GM12878 (cell line): ENCODE data around the gene PHLDB3. TPM values are rescaled to one million over a fixed set of nuclear protein-coding genes. Genes with fewer than 3 reads are reported as not detected.

Experiments used
- ATAC-seq: fragments of 200-7000 bp; cut with Tn5 transposase; 3 replicates; pipeline ENCODE4 v1.9.1; 2020; ENCODE audit warnings: mild to moderate bottlenecking, moderate library complexity
- BruUV-seq: library from RNA; stranded (reverse); fragments of 400-500 nt; replicated peaks from 2 replicates; lab custom pipeline; 2021; lab: Mats Ljungman, UMichigan
- CTCF ChIA-PET: fragments of 300-600 bp; sonication (Branson Sonifier 250); formaldehyde crosslinking; extraction: SDS; loops from one replicate; lab custom pipeline; 2021; ENCODE audit warnings: inconsistent platforms; lab: Yijun Ruan, JAX
- POLR2A ChIA-PET: fragments of 350-600 bp; formaldehyde crosslinking; extraction: SDS; loops from one replicate; lab custom pipeline; 2021; ENCODE audit warnings: inconsistent platforms; lab: Charles Lee
- RAD21 ChIA-PET: fragments of 300-600 bp; sonication (Branson Sonifier 250); formaldehyde crosslinking; loops from one replicate; lab custom pipeline; 2023; ENCODE audit warnings: antibody characterized with exemption; ENCODE audit not compliant: unreplicated experiment; lab: Charles Lee
- SMC1A ChIA-PET: fragments of 300-600 bp; sonication (Branson Sonifier 250); formaldehyde crosslinking; loops from one replicate; lab custom pipeline; 2023; ENCODE audit not compliant: unreplicated experiment, uncharacterized antibody; lab: Charles Lee
- DNase-seq: peaks from one replicate; pipeline ENCODE4 v3.0.0-alpha.2; 2011; ENCODE audit warnings: low read depth, low spot score
- FAIRE-seq: peaks from 3 replicates; lab custom pipeline; 2011; peaks lifted over from hg19 to GRCh38; lab: Jason Lieb, UNC
- H2AFZ ChIP-seq: 2 replicates; pipeline ENCODE4 v1.6.0; 2011; ENCODE audit warnings: low read depth, low read length, control low read depth; ENCODE audit not compliant: control insufficient read depth
- H3K27ac ChIP-seq: 2 replicates; pipeline ENCODE4 v1.5.1; 2011; ENCODE audit warnings: control low read depth; ENCODE audit not compliant: control insufficient read depth, insufficient read depth
- H3K27me3 ChIP-seq, 2 experiments: replicated peaks in 1 of 2; 2 replicates each; pipeline versions ENCODE4 v1.6.0 to v1.6.1; 2011; ENCODE audit warnings: low read length in 1 of 2; ENCODE audit not compliant: control insufficient read depth in 2 of 2, insufficient read depth in 2 of 2
- H3K36me3 ChIP-seq, 2 experiments: 2 replicates each; pipeline ENCODE4 v1.5.1; 2011; ENCODE audit warnings: low read length in 1 of 2; ENCODE audit not compliant: control insufficient read depth in 2 of 2, insufficient read depth in 2 of 2
- H3K4me1 ChIP-seq: 2 replicates; pipeline ENCODE4 v1.6.1; 2011; ENCODE audit warnings: mild to moderate bottlenecking, low read length, moderate library complexity, mixed read lengths; ENCODE audit not compliant: control insufficient read depth, insufficient read depth
- H3K4me2 ChIP-seq: 2 replicates; pipeline ENCODE4 v1.6.0; 2011; ENCODE audit warnings: control low read depth; ENCODE audit not compliant: control insufficient read depth, insufficient read depth
- H3K4me3 ChIP-seq: fragments of 200-600 bp; sonication (generic); 2 replicates; pipeline ENCODE4 v1.5.1; 2016
- H3K79me2 ChIP-seq: 2 replicates; pipeline ENCODE4 v1.6.0; 2011; ENCODE audit warnings: low read length; ENCODE audit not compliant: control insufficient read depth, insufficient read depth
- H3K9ac ChIP-seq: 2 replicates; pipeline ENCODE4 v1.8.0; 2011; ENCODE audit warnings: low read length, control low read depth, mixed read lengths; ENCODE audit not compliant: control insufficient read depth, insufficient read depth
- H3K9me3 ChIP-seq: replicated peaks from 3 replicates; pipeline ENCODE4 v1.5.1; 2011; ENCODE audit warnings: mild to moderate bottlenecking, low read length; ENCODE audit not compliant: control insufficient read depth, insufficient read depth
- H4K20me1 ChIP-seq: 2 replicates; pipeline ENCODE4 v1.6.0; 2011; ENCODE audit not compliant: control insufficient read depth, insufficient read depth
- CBFB ChIP-seq: IDR thresholded peaks from 2 replicates; pipeline ENCODE4 v1.6.1; 2016; ENCODE audit warnings: antibody characterized with exemption, low read depth
- CBX3 ChIP-seq: fragments of 200-600 bp; sonication (generic); IDR thresholded peaks from 2 replicates; pipeline ENCODE4 v1.6.1; 2016; ENCODE audit warnings: low read depth, borderline replicate concordance
- HDGF ChIP-seq: fragments of 450-650 bp; IDR thresholded peaks from 2 replicates; pipeline ENCODE4 v1.6.1; 2016; ENCODE audit warnings: antibody characterized with exemption
- IKZF2 ChIP-seq, 2 experiments: fragments of 450-650 bp; IDR thresholded peaks; 2 replicates each; pipeline ENCODE4 v1.6.1; 2017; ENCODE audit warnings: mild to moderate bottlenecking in 2 of 2, moderate library complexity in 2 of 2
- POLR2A ChIP-seq: IDR thresholded peaks from 2 replicates; pipeline ENCODE4 v1.6.1; 2011; ENCODE audit warnings: low read depth, mild to moderate bottlenecking, low read length
- SUPT20H ChIP-seq: IDR thresholded peaks from 2 replicates; pipeline ENCODE4 v1.6.1; 2011; ENCODE audit warnings: low read depth, mild to moderate bottlenecking, low read length, moderate library complexity, borderline replicate concordance; ENCODE audit not compliant: control insufficient read depth
- ZSCAN29 ChIP-seq: fragments of 450-650 bp; IDR thresholded peaks from 2 replicates; pipeline ENCODE4 v1.6.1; 2017; ENCODE audit warnings: mild to moderate bottlenecking, moderate library complexity
- WGBS: methylation state at CpG from one replicate; pipeline ENCODE4 v1.1.6; 2016; ENCODE audit warnings: low lambda C conversion rate; ENCODE audit not compliant: insufficient replicate concordance, insufficient coverage; ENCODE audit errors: missing lambda C conversion rate; 5-methylcytosine and 5-hydroxymethylcytosine counted together
- in situ Hi-C: fragments of 300-500 bp; cut with MboI; formaldehyde crosslinking; loops from 9 replicates; pipeline ENCODE4 v1.14.3; 2018; ENCODE audit warnings: mixed read lengths
- intact Hi-C: fragments of 100-400 bp; cut with micrococcal nuclease; formaldehyde crosslinking; loops from one replicate; pipeline ENCODE4 v1.14.2; 2022; ENCODE audit not compliant: unreplicated experiment
- polyA plus RNA-seq, 11 experiments: library from polyadenylated mRNA; depleted of rRNA in 4 of 11; unstranded in 6 of 11; stranded (reverse) in 5 of 11; fragments of >200 nt; fragmentation: Nextera tagmentation in 4 of 11; fragmentation: Illumina TruSeq in 1 of 11; extraction: Ambion mirVana in 4 of 11; extraction: Trizol in 1 of 11; gene quantifications; 1 replicate in 1 of 11; 2 replicates in 10 of 11; pipeline versions ENCODE4 v1.2.1 to v1.2.3, GENCODE V29; 2011 to 2016; ENCODE audit warnings: inconsistent platforms in 2 of 11, missing spikeins in 2 of 11, low read depth in 1 of 11
- total RNA-seq, 4 experiments: library from RNA; depleted of rRNA in 3 of 4; stranded (reverse); fragments of >200 nt in 3 of 4; fragmentation: Illumina TruSeq in 1 of 4; extraction: Trizol in 1 of 4; gene quantifications; 2 replicates each; pipeline versions ENCODE4 v1.2.1 to v1.2.3, GENCODE V29; 2013 to 2021
- TF ChIP-seq, protein P1 (sequence below): fragments of 450-650 bp; IDR thresholded peaks from 2 replicates; pipeline ENCODE4 v1.6.1; 2017; ENCODE audit warnings: mild to moderate bottlenecking, moderate library complexity
- TF ChIP-seq, protein P2 (sequence below): fragments of 450-650 bp; IDR thresholded peaks from 2 replicates; pipeline ENCODE4 v1.6.1; 2014; ENCODE audit warnings: mild to moderate bottlenecking
- TF ChIP-seq, protein P3 (sequence below): fragments of 450-650 bp; IDR thresholded peaks from 2 replicates; pipeline ENCODE4 v1.6.1; 2016; ENCODE audit warnings: mild to moderate bottlenecking
- TF ChIP-seq, protein P4 (sequence below): fragments of 150-350 bp; IDR thresholded peaks from 2 replicates; pipeline ENCODE4 v1.6.1; 2016; ENCODE audit warnings: low read depth, low read length
- TF ChIP-seq, protein P5 (sequence below): IDR thresholded peaks from 2 replicates; pipeline ENCODE4 v1.6.1; 2012; ENCODE audit warnings: low read depth, low read length, improper control_type of control experiment

PHLDB3 gene
- total and polyA plus RNA-seq, 10 of the 15 experiments (the other 5 are each of a cell fraction or from before 2014, with no cell fraction given), result 0.13 to 13.0 (median 5.5) TPM

DNA sequence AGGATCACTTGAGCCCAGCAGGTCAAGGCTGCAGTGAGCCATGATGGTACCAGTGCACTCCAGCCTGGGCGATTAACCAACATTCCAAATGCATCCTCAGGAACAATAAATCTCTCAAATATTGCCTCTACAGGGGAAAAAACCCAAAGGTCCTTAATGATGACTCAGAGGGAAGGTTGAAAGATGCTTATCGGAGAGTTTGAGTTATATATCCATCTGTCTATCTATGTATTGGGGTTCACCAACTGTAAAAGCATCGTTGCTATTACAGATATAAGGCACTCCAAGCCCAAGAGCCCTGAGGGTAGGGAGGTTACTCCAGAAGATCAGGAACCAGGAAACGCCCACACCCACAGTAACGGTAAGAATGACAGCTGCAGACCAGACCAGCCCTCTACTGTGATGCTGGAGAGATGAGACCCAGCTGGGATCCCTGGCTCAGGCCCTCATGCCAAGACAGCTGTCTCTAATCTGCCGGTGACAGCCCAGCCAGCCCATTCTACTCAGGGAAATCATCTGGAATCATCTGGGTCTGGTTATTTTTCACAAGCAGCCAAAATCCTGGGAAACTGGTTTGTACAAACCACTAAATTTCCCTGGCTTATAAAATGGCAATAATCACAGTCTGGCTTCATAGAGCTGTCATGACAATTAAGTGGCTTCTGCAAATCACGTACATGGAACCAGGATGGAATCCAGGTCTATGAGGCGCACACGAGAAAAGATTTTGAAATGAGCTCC is 66.1 kb downstream of the PHLDB3 start:
- no peak overlapping the region for H3K4me2 ChIP-seq
- no peak for FAIRE-seq
- H4K20me1 ChIP-seq, result no peaks in the 10 kb centered on the region
- no TSS peak for BruUV-seq
- ATAC-seq, result no peak
- in situ Hi-C loops, result no loop called here
- no peaks in the 10 kb centered on the region for H3K79me2 ChIP-seq
- ChIA-PET POLR2A (interaction anchor here (0.8 kb wide), 1 partner anchor 146 kb away, joined by 3 read pairs; no protein-coding TSS in a partner anchor), RAD21 (interaction anchor here (1.0 to 2.3 kb wide), 2 partner anchors 9 to 81 kb away, joined by 3 to 11 read pairs; no protein-coding TSS in a partner anchor), CTCF (interaction anchor here (2.8 to 3.9 kb wide), 2 partner anchors 9 to 81 kb away, joined by 18 to 20 read pairs; no protein-coding TSS in a partner anchor), SMC1A (interaction anchor here (1.5 to 1.9 kb wide), 3 partner anchors 9 to 81 kb away, joined by 5 to 8 read pairs (median 5); no protein-coding TSS in a partner anchor)
- H3K4me3 ChIP-seq, result no peak overlapping the region
- no peak overlapping the region for H3K27ac ChIP-seq
- no peak for DNase-seq
- no peaks in the 10 kb centered on the region for H3K4me1 ChIP-seq
- 51% methylated on average over 9 of the region's 9 CpGs for WGBS
- H3K27me3 ChIP-seq, result peaks cover 0 to under 1% of the 10 kb centered on the region in 2 experiments; a peak in 1 of 4 replicates
- no peak overlapping the region for H2AFZ ChIP-seq
- no peak overlapping the region for H3K9ac ChIP-seq
- intact Hi-C loops, result no loop called here
- H3K36me3 ChIP-seq, result no peaks in the 10 kb centered on the region
- no peaks in the 10 kb centered on the region; the same call in 2 of the 3 replicates for H3K9me3 ChIP-seq
- TF ChIP-seq CBX3, result no peak
- TF ChIP-seq, protein P1, sequence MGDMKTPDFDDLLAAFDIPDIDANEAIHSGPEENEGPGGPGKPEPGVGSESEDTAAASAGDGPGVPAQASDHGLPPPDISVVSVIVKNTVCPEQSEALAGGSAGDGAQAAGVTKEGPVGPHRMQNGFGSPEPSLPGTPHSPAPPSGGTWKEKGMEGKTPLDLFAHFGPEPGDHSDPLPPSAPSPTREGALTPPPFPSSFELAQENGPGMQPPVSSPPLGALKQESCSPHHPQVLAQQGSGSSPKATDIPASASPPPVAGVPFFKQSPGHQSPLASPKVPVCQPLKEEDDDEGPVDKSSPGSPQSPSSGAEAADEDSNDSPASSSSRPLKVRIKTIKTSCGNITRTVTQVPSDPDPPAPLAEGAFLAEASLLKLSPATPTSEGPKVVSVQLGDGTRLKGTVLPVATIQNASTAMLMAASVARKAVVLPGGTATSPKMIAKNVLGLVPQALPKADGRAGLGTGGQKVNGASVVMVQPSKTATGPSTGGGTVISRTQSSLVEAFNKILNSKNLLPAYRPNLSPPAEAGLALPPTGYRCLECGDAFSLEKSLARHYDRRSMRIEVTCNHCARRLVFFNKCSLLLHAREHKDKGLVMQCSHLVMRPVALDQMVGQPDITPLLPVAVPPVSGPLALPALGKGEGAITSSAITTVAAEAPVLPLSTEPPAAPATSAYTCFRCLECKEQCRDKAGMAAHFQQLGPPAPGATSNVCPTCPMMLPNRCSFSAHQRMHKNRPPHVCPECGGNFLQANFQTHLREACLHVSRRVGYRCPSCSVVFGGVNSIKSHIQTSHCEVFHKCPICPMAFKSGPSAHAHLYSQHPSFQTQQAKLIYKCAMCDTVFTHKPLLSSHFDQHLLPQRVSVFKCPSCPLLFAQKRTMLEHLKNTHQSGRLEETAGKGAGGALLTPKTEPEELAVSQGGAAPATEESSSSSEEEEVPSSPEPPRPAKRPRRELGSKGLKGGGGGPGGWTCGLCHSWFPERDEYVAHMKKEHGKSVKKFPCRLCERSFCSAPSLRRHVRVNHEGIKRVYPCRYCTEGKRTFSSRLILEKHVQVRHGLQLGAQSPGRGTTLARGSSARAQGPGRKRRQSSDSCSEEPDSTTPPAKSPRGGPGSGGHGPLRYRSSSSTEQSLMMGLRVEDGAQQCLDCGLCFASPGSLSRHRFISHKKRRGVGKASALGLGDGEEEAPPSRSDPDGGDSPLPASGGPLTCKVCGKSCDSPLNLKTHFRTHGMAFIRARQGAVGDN, result no peak
- TF ChIP-seq, protein P2, sequence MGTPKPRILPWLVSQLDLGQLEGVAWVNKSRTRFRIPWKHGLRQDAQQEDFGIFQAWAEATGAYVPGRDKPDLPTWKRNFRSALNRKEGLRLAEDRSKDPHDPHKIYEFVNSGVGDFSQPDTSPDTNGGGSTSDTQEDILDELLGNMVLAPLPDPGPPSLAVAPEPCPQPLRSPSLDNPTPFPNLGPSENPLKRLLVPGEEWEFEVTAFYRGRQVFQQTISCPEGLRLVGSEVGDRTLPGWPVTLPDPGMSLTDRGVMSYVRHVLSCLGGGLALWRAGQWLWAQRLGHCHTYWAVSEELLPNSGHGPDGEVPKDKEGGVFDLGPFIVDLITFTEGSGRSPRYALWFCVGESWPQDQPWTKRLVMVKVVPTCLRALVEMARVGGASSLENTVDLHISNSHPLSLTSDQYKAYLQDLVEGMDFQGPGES, result no peak
- no peak for TF ChIP-seq IKZF2 (IDR thresholded peaks at IDR 0.05)
- TF ChIP-seq, protein P3, sequence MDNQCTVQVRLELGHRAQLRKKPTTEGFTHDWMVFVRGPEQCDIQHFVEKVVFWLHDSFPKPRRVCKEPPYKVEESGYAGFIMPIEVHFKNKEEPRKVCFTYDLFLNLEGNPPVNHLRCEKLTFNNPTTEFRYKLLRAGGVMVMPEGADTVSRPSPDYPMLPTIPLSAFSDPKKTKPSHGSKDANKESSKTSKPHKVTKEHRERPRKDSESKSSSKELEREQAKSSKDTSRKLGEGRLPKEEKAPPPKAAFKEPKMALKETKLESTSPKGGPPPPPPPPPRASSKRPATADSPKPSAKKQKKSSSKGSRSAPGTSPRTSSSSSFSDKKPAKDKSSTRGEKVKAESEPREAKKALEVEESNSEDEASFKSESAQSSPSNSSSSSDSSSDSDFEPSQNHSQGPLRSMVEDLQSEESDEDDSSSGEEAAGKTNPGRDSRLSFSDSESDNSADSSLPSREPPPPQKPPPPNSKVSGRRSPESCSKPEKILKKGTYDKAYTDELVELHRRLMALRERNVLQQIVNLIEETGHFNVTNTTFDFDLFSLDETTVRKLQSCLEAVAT, result no peak
- TF ChIP-seq POLR2A, result no peak
- TF ChIP-seq SUPT20H, result no peak
- TF ChIP-seq, protein P4, sequence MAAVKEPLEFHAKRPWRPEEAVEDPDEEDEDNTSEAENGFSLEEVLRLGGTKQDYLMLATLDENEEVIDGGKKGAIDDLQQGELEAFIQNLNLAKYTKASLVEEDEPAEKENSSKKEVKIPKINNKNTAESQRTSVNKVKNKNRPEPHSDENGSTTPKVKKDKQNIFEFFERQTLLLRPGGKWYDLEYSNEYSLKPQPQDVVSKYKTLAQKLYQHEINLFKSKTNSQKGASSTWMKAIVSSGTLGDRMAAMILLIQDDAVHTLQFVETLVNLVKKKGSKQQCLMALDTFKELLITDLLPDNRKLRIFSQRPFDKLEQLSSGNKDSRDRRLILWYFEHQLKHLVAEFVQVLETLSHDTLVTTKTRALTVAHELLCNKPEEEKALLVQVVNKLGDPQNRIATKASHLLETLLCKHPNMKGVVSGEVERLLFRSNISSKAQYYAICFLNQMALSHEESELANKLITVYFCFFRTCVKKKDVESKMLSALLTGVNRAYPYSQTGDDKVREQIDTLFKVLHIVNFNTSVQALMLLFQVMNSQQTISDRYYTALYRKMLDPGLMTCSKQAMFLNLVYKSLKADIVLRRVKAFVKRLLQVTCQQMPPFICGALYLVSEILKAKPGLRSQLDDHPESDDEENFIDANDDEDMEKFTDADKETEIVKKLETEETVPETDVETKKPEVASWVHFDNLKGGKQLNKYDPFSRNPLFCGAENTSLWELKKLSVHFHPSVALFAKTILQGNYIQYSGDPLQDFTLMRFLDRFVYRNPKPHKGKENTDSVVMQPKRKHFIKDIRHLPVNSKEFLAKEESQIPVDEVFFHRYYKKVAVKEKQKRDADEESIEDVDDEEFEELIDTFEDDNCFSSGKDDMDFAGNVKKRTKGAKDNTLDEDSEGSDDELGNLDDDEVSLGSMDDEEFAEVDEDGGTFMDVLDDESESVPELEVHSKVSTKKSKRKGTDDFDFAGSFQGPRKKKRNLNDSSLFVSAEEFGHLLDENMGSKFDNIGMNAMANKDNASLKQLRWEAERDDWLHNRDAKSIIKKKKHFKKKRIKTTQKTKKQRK, result no peak
- TF ChIP-seq CBFB, result no peak
- TF ChIP-seq HDGF, result no peak
- TF ChIP-seq ZSCAN29, result no peak
- TF ChIP-seq, protein P5, sequence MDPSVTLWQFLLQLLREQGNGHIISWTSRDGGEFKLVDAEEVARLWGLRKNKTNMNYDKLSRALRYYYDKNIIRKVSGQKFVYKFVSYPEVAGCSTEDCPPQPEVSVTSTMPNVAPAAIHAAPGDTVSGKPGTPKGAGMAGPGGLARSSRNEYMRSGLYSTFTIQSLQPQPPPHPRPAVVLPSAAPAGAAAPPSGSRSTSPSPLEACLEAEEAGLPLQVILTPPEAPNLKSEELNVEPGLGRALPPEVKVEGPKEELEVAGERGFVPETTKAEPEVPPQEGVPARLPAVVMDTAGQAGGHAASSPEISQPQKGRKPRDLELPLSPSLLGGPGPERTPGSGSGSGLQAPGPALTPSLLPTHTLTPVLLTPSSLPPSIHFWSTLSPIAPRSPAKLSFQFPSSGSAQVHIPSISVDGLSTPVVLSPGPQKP, result no peak
